Epithelial cell of proximal tubule (primary cell): ENCODE results near the gene SLC46A3. TPM values are rescaled to one million over a fixed set of nuclear protein-coding genes. Genes with fewer than 3 reads are reported as not detected.

ENCODE experiments used
- DNase-seq: peaks from one replicate; pipeline ENCODE4 v3.0.0-alpha.2; 2011; ENCODE audit warnings: low read depth
- H3K4me3 ChIP-seq: 2 replicates; pipeline ENCODE4 v1.5.1; 2011; ENCODE audit warnings: low read depth, mild to moderate bottlenecking, low read length
- CTCF ChIP-seq: conservative IDR thresholded peaks from 2 replicates; pipeline ENCODE4 v1.5.1; 2012; ENCODE audit warnings: low read depth, mild to moderate bottlenecking, low read length
- total RNA-seq: library from RNA; depleted of rRNA; stranded (reverse); fragments of >200 nt; gene quantifications from 2 replicates; pipeline ENCODE4 v1.2.3, GENCODE V29; 2015

The SLC46A3 gene
- total RNA-seq, 1 donor from 2014 or later, result 0.40 TPM

- no peak for DNase-seq
- no peak for TF ChIP-seq CTCF
- no peak overlapping the region for H3K4me3 ChIP-seq
Observed at GRCh38 chr13:28734906-28735305, 16.1 kb upstream of the SLC46A3 start.

GRCh38 chr13:28730762-28731161 is 12.0 kb upstream of the SLC46A3 start:
- no peak overlapping the region for H3K4me3 ChIP-seq
- DNase-seq, result no peak
- no peak for TF ChIP-seq CTCF

- no peak overlapping the region for H3K4me3 ChIP-seq
- TF ChIP-seq CTCF, result no peak
- no peak for DNase-seq
Observed at GRCh38 chr13:28729541-28729940, 10.8 kb upstream of the SLC46A3 start.

- no peak overlapping the region for H3K4me3 ChIP-seq
- no peak for TF ChIP-seq CTCF
- no peak for DNase-seq
Observed at GRCh38 chr13:28728642-28729041, 9.9 kb upstream of the SLC46A3 start.

- no peak for TF ChIP-seq CTCF
- no peak overlapping the region for H3K4me3 ChIP-seq
- no peak for DNase-seq
Observed at GRCh38 chr13:28725046-28725610, 6.4 kb upstream of the SLC46A3 start.

- no peak overlapping the region for H3K4me3 ChIP-seq
- no peak for TF ChIP-seq CTCF
- DNase-seq, result no peak
Observed at GRCh38 chr13:28723806-28724205, 5.0 kb upstream of the SLC46A3 start.
